Transverse colon (tissue), 4 donors: ENCODE measurements around the gene FBXL13.

Experiments
- POLR2AphosphoS5 ChIP-seq, 3 donors: sonication (generic); formaldehyde crosslinking; IDR thresholded peaks; one replicate each; pipeline ENCODE4 v1.6.1; 2016; ENCODE audit warnings: antibody characterized with exemption in 3 of 3
- TF ChIP-seq, protein P1 (sequence below), 5 experiments: fragments of 200-600 bp in 3 of 5; fragments of 450-650 bp in 2 of 5; sonication (generic) in 3 of 5; IDR thresholded peaks; 1 replicate in 2 of 5; 2 replicates in 3 of 5; pipeline ENCODE4 v1.5.1; 2016 to 2017; ENCODE audit warnings: antibody characterized with exemption in 5 of 5, inconsistent platforms in 3 of 5, mild to moderate bottlenecking in 2 of 5, moderate library complexity in 1 of 5

DNA sequence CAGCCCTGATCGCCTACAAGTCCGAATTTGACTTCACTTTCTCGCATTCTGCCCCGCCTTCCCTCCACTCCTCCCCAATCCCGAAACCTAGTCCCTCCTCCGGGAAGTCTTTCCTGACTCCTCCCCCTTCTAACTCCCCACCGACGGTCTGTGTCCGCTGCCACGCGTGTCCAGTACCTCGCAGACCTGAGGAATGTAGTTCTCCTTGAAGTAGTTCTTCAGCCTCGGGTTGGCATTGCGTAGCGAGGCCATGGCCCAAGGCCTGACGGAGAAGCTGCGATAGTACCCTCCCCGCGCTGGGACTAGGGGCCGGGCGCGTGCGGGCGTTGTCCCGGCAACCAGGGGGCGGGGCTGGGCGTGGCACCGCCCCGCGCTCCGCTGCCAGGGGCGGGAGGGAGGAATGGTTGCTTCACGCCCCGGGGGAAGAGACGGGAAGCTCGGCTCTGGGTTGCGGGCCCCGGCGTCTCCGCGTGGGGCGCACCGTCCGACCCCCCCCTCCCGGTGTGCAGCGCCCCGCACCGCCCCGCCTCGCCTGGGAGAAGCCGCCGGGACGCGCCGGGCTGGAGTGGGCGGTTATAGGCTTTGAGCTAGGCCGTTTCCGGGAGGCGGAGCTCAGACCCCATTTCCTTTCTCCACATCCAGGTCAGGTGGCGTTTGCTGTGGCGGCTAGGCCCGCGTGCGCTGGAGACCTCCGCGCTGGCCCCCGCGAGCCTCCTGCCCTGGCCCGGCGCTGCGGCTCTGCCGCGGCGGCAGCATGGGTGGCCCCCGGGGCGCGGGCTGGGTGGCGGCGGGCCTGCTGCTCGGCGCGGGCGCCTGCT, at the start of gene FBXL13, which contains the start of gene ARMC10:
- TF ChIP-seq, protein P1, sequence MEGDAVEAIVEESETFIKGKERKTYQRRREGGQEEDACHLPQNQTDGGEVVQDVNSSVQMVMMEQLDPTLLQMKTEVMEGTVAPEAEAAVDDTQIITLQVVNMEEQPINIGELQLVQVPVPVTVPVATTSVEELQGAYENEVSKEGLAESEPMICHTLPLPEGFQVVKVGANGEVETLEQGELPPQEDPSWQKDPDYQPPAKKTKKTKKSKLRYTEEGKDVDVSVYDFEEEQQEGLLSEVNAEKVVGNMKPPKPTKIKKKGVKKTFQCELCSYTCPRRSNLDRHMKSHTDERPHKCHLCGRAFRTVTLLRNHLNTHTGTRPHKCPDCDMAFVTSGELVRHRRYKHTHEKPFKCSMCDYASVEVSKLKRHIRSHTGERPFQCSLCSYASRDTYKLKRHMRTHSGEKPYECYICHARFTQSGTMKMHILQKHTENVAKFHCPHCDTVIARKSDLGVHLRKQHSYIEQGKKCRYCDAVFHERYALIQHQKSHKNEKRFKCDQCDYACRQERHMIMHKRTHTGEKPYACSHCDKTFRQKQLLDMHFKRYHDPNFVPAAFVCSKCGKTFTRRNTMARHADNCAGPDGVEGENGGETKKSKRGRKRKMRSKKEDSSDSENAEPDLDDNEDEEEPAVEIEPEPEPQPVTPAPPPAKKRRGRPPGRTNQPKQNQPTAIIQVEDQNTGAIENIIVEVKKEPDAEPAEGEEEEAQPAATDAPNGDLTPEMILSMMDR (IDR thresholded peaks at IDR 0.05) = peak in 4 of 5 experiments; percentile 25 to 53 (median 34)
- peak; percentile 19 to 70 (median 54) for TF ChIP-seq POLR2AphosphoS5 (IDR thresholded peaks at IDR 0.05)
